MM.1S (cell line): ENCODE data around the gene CCBE1.

Experiments
- DNase-seq: peaks from one replicate; pipeline ENCODE4 v3.0.0-alpha.2; 2015
- H2AFZ ChIP-seq: fragments of 300-600 bp; sonication (generic); 2 replicates; pipeline ENCODE4 v1.6.0; 2016; ENCODE audit warnings: antibody characterized with exemption, low read length
- H3F3A ChIP-seq: fragments of 300-600 bp; sonication (generic); 2 replicates; pipeline ENCODE4 v1.6.1; 2016; ENCODE audit warnings: mild to moderate bottlenecking, antibody characterized with exemption, low read length, moderate library complexity, mixed read lengths; ENCODE audit not compliant: insufficient read depth
- H3K27ac ChIP-seq: fragments of 300-600 bp; sonication (generic); 2 replicates; pipeline ENCODE4 v1.5.1; 2016; ENCODE audit warnings: mild to moderate bottlenecking, low read length
- H3K27me3 ChIP-seq: fragments of 300-600 bp; sonication (generic); replicated peaks from 2 replicates; pipeline ENCODE4 v1.6.0; 2016; ENCODE audit warnings: low read length; ENCODE audit not compliant: insufficient read depth
- H3K36me3 ChIP-seq: fragments of 300-600 bp; sonication (generic); replicated peaks from 2 replicates; pipeline ENCODE4 v1.6.1; 2016; ENCODE audit warnings: mild to moderate bottlenecking, low read length, mixed read lengths; ENCODE audit not compliant: insufficient read depth
- H3K4me1 ChIP-seq: fragments of 300-600 bp; sonication (generic); 2 replicates; pipeline ENCODE4 v1.6.1; 2016; ENCODE audit warnings: low read length, mixed read lengths
- H3K4me2 ChIP-seq: fragments of 300-600 bp; sonication (generic); 2 replicates; pipeline ENCODE4 v1.6.0; 2016; ENCODE audit warnings: low read depth, low read length
- H3K4me3 ChIP-seq: fragments of 300-600 bp; sonication (generic); 2 replicates; pipeline ENCODE4 v1.5.1; 2016; ENCODE audit warnings: low read length, mixed read lengths
- H3K79me2 ChIP-seq: fragments of 300-600 bp; sonication (generic); 2 replicates; pipeline ENCODE4 v1.6.1; 2016; ENCODE audit warnings: mixed run types, low read length, mixed read lengths
- H3K9ac ChIP-seq: fragments of 300-600 bp; sonication (generic); 2 replicates; pipeline ENCODE4 v1.6.1; 2016; ENCODE audit warnings: low read length, mixed read lengths
- H3K9me2 ChIP-seq: fragments of 300-600 bp; sonication (generic); replicated peaks from 2 replicates; pipeline ENCODE4 v1.6.1; 2016; ENCODE audit warnings: mild to moderate bottlenecking, low read length, mixed read lengths; ENCODE audit not compliant: insufficient read depth
- H3K9me3 ChIP-seq: fragments of 300-600 bp; sonication (generic); replicated peaks from 2 replicates; pipeline ENCODE4 v1.6.1; 2016; ENCODE audit warnings: mild to moderate bottlenecking, low read length, mixed read lengths; ENCODE audit not compliant: insufficient read depth
- H4K20me1 ChIP-seq: fragments of 300-600 bp; sonication (generic); 2 replicates; pipeline ENCODE4 v1.6.1; 2016; ENCODE audit warnings: mild to moderate bottlenecking, low read length, moderate library complexity, mixed read lengths; ENCODE audit not compliant: insufficient read depth
- CTCF ChIP-seq: fragments of 300-600 bp; sonication (generic); IDR thresholded peaks from 2 replicates; pipeline ENCODE4 v1.5.1; 2016; ENCODE audit warnings: antibody characterized with exemption, low read length, mixed read lengths
- EZH2 ChIP-seq: fragments of 300-600 bp; sonication (generic); optimal IDR thresholded peaks from 2 replicates; pipeline ENCODE3; 2017; ENCODE audit warnings: low read depth, mild to moderate bottlenecking, antibody characterized with exemption, low read length, mixed read lengths
- EZH2phosphoT487 ChIP-seq: fragments of 300-600 bp; sonication (generic); IDR thresholded peaks from 2 replicates; pipeline ENCODE4 v1.6.1; 2018; ENCODE audit warnings: antibody characterized with exemption, low read length

CCBE1 gene

GRCh38 chr18:59689756-59690155 is 7.5 kb downstream of the CCBE1 start:
- Histone ChIP-seq H3K36me3 (no peaks in the 10 kb centered on the region), H3K27ac (no peak overlapping the region), H3F3A (no peaks in the 10 kb centered on the region), H3K9ac (no peak overlapping the region), H3K4me3 (no peak overlapping the region), H3K4me1 (no peaks in the 10 kb centered on the region), H3K9me2 (no peaks in the 10 kb centered on the region), H3K4me2 (no peak overlapping the region), H2AFZ (no peak overlapping the region), H3K27me3 (no peaks in the 10 kb centered on the region), H4K20me1 (no peaks in the 10 kb centered on the region), H3K9me3 (no peaks in the 10 kb centered on the region), H3K79me2 (no peaks in the 10 kb centered on the region)
- TF ChIP-seq EZH2: no peak
- no peak for TF ChIP-seq CTCF
- TF ChIP-seq EZH2phosphoT487: no peak
- no peak for DNase-seq

- H3K4me1 ChIP-seq: no peaks in the 10 kb centered on the region
These were observed 11.0 kb downstream of the CCBE1 start for GRCh38 chr18:59686260-59686659.

GRCh38 chr18:59685501-59685900 is 11.7 kb downstream of the CCBE1 start:
- no peaks in the 10 kb centered on the region for H3K4me1 ChIP-seq
- H3K9ac ChIP-seq: no peak overlapping the region
- H2AFZ ChIP-seq: no peak overlapping the region
- no peaks in the 10 kb centered on the region for H4K20me1 ChIP-seq
- no peak overlapping the region for H3K4me2 ChIP-seq
- H3K36me3 ChIP-seq: no peaks in the 10 kb centered on the region
- no peaks in the 10 kb centered on the region for H3K27me3 ChIP-seq
- H3F3A ChIP-seq: no peaks in the 10 kb centered on the region
- no peak for DNase-seq
- no peak overlapping the region for H3K4me3 ChIP-seq
- no peak overlapping the region for H3K27ac ChIP-seq
- H3K9me2 ChIP-seq: no peaks in the 10 kb centered on the region
- H3K9me3 ChIP-seq: no peaks in the 10 kb centered on the region
- TF ChIP-seq EZH2phosphoT487 (no peak), CTCF (no peak), EZH2 (no peak)
- no peaks in the 10 kb centered on the region for H3K79me2 ChIP-seq

More at GRCh38 chr18:59686260-59686659, 11.0 kb downstream of the CCBE1 start:
- no peak for DNase-seq
- Histone ChIP-seq H2AFZ (no peak overlapping the region), H3K27ac (no peak overlapping the region), H3F3A (no peaks in the 10 kb centered on the region), H3K27me3 (no peaks in the 10 kb centered on the region), H3K9me2 (no peaks in the 10 kb centered on the region), H3K4me2 (no peak overlapping the region), H3K79me2 (no peaks in the 10 kb centered on the region), H4K20me1 (no peaks in the 10 kb centered on the region), H3K9me3 (no peaks in the 10 kb centered on the region), H3K4me3 (no peak overlapping the region), H3K9ac (no peak overlapping the region), H3K36me3 (no peaks in the 10 kb centered on the region)
- TF ChIP-seq EZH2 (no peak), CTCF (no peak), EZH2phosphoT487 (no peak)

- Histone ChIP-seq H3K9me2 (no peaks in the 10 kb centered on the region), H4K20me1 (no peaks in the 10 kb centered on the region), H3K9me3 (no peaks in the 10 kb centered on the region), H3K79me2 (no peaks in the 10 kb centered on the region), H3K9ac (no peak overlapping the region), H3K27me3 (no peaks in the 10 kb centered on the region), H3K4me2 (no peak overlapping the region), H3K27ac (no peak overlapping the region), H3K4me1 (no peaks in the 10 kb centered on the region), H3K4me3 (no peak overlapping the region), H3F3A (no peaks in the 10 kb centered on the region), H2AFZ (no peak overlapping the region), H3K36me3 (no peaks in the 10 kb centered on the region)
- DNase-seq: no peak
- TF ChIP-seq CTCF: no peak
- TF ChIP-seq EZH2phosphoT487: no peak
- no peak for TF ChIP-seq EZH2
These were observed 12.4 kb downstream of the CCBE1 start for GRCh38 chr18:59684777-59685176.
